Astrocyte of the cerebellum (primary cell): ENCODE measurements around the gene PREX1.
"Not testable (repeated sequence)": the region's sequence is repeated elsewhere in the genome, so short reads cannot be mapped to it uniquely, and the experiment has no call there.

ENCODE experiments used
- DNase-seq: peaks from one replicate; pipeline ENCODE4 v3.0.0-alpha.2; 2011; ENCODE audit warnings: low read depth
- H3K4me3 ChIP-seq: 2 replicates; pipeline ENCODE4 v1.5.1; 2011; ENCODE audit warnings: mild to moderate bottlenecking, low read depth, low read length, moderate library complexity
- CTCF ChIP-seq: IDR thresholded peaks from 2 replicates; pipeline ENCODE4 v1.5.1; 2012; ENCODE audit warnings: low read length, low read depth, moderate library complexity, mild to moderate bottlenecking; ENCODE audit errors: missing control alignments
- in situ Hi-C: cut with HindIII; loops from 2 replicates; pipeline ENCODE4 v1.10.0; 2017; ENCODE audit warnings: low sequenced_read_pairs

PREX1 gene

GRCh38 chr20:48847498-48848205, 19.9 kb upstream of the PREX1 start:
- no peak overlapping the region for H3K4me3 ChIP-seq
- in situ Hi-C loops = no loop called here
- DNase-seq = no peak
- no peak for TF ChIP-seq CTCF

- no peak overlapping the region for H3K4me3 ChIP-seq
- DNase-seq = no peak
- TF ChIP-seq CTCF = no peak
- in situ Hi-C loops = no loop called here
Observed at GRCh38 chr20:48846516-48847492, 19.0 kb upstream of the PREX1 start.

GRCh38 chr20:48845721-48846306, 18.0 kb upstream of the PREX1 start:
- in situ Hi-C loops = no loop called here
- no peak overlapping the region for H3K4me3 ChIP-seq
- TF ChIP-seq CTCF = no peak
- DNase-seq = no peak

- no peak for DNase-seq
- in situ Hi-C loops = no loop called here
- no peak overlapping the region for H3K4me3 ChIP-seq
- TF ChIP-seq CTCF = no peak
Observed at GRCh38 chr20:48844996-48845395, 17.2 kb upstream of the PREX1 start.

- DNase-seq, in situ Hi-C loops: not testable (repeated sequence)
Observed at GRCh38 chr20:48843896-48844295, 16.1 kb upstream of the PREX1 start.

GRCh38 chr20:48843057-48843806, 15.4 kb upstream of the PREX1 start:
- in situ Hi-C loops = no loop called here
- DNase-seq = no peak
- no peak overlapping the region for H3K4me3 ChIP-seq
- TF ChIP-seq CTCF = no peak

More at GRCh38 chr20:48843896-48844295, 16.1 kb upstream of the PREX1 start:
- H3K4me3 ChIP-seq = not testable (repeated sequence)
